Hepatocyte (in vitro differentiated cells): ENCODE results near the gene NAA20. TPM values are rescaled to one million over a fixed set of nuclear protein-coding genes. Genes with fewer than 3 reads are reported as not detected.

ENCODE experiments used
- DNase-seq: peaks from one replicate; pipeline ENCODE4 v3.0.0-alpha.2; 2016; ENCODE audit warnings: low spot score
- H2AFZ ChIP-seq: fragments of 200-600 bp; sonication (generic); 2 replicates; pipeline ENCODE4 v1.6.0; 2016; ENCODE audit warnings: antibody characterized with exemption, mild to moderate bottlenecking
- H3K27ac ChIP-seq: fragments of 200-600 bp; sonication (generic); 2 replicates; pipeline ENCODE4 v1.5.1; 2016; ENCODE audit warnings: mild to moderate bottlenecking
- H3K27me3 ChIP-seq: fragments of 200-600 bp; sonication (generic); 2 replicates; pipeline ENCODE4 v1.6.1; 2016
- H3K36me3 ChIP-seq: fragments of 200-600 bp; sonication (generic); replicated peaks from 2 replicates; pipeline ENCODE4 v1.5.1; 2016; ENCODE audit warnings: low read depth; ENCODE audit not compliant: insufficient read depth
- H3K4me1 ChIP-seq: fragments of 200-600 bp; sonication (generic); 2 replicates; pipeline ENCODE4 v1.5.1; 2016; ENCODE audit warnings: mild to moderate bottlenecking, moderate library complexity; ENCODE audit not compliant: insufficient read depth
- H3K4me2 ChIP-seq: fragments of 200-600 bp; sonication (generic); 2 replicates; pipeline ENCODE4 v1.6.0; 2016
- H3K4me3 ChIP-seq: fragments of 200-600 bp; sonication (generic); 2 replicates; pipeline ENCODE4 v1.5.1; 2016; ENCODE audit warnings: mild to moderate bottlenecking
- H3K79me2 ChIP-seq: fragments of 200-600 bp; sonication (generic); 2 replicates; pipeline ENCODE4 v1.6.0; 2017; ENCODE audit warnings: mild to moderate bottlenecking
- H3K9me2 ChIP-seq: fragments of 200-600 bp; sonication (generic); replicated peaks from 2 replicates; pipeline ENCODE4 v1.6.0; 2017; ENCODE audit warnings: mild to moderate bottlenecking; ENCODE audit not compliant: insufficient read depth
- H3K9me3 ChIP-seq: fragments of 200-600 bp; sonication (generic); 2 replicates; pipeline ENCODE4 v1.5.1; 2016; ENCODE audit warnings: low read depth, mild to moderate bottlenecking
- H4K20me1 ChIP-seq: fragments of 200-600 bp; sonication (generic); 2 replicates; pipeline ENCODE4 v1.6.0; 2016; ENCODE audit warnings: mild to moderate bottlenecking; ENCODE audit not compliant: insufficient read depth, poor library complexity, severe bottlenecking
- EZH2 ChIP-seq: fragments of 200-600 bp; sonication (generic); IDR thresholded peaks from 2 replicates; pipeline ENCODE4 v1.6.1; 2016; ENCODE audit warnings: antibody characterized with exemption, mild to moderate bottlenecking, borderline replicate concordance
- EZH2phosphoT487 ChIP-seq: fragments of 200-600 bp; sonication (generic); IDR thresholded peaks from one replicate; pipeline ENCODE4 v1.6.1; 2018; ENCODE audit warnings: antibody characterized with exemption, mild to moderate bottlenecking, low read depth, moderate library complexity; ENCODE audit not compliant: unreplicated experiment, severe bottlenecking
- WGBS: methylation state at CpG from one replicate; pipeline ENCODE4 v1.1.6; 2016; ENCODE audit warnings: low lambda C conversion rate; ENCODE audit errors: missing lambda C conversion rate; 5-methylcytosine and 5-hydroxymethylcytosine counted together
- polyA plus RNA-seq: library from polyadenylated mRNA; unstranded; fragments of >200 nt; fragmentation: Nextera tagmentation; extraction: Ambion mirVana; gene quantifications from 2 replicates; pipeline ENCODE4 v1.2.1, GENCODE V29; 2016
- total RNA-seq: library from RNA; depleted of rRNA; stranded (reverse); fragments of >200 nt; gene quantifications from 2 replicates; pipeline ENCODE4 v1.2.3, GENCODE V29; 2014
- TF ChIP-seq, protein P1 (sequence below): fragments of 200-600 bp; sonication (generic); IDR thresholded peaks from 2 replicates; pipeline ENCODE4 v1.5.1; 2016; ENCODE audit warnings: antibody characterized with exemption, mild to moderate bottlenecking; ENCODE audit not compliant: poor library complexity

Gene NAA20
- total and polyA plus RNA-seq, 2 experiments from 2014 or later, result 66.1 to 126 TPM

DNA sequence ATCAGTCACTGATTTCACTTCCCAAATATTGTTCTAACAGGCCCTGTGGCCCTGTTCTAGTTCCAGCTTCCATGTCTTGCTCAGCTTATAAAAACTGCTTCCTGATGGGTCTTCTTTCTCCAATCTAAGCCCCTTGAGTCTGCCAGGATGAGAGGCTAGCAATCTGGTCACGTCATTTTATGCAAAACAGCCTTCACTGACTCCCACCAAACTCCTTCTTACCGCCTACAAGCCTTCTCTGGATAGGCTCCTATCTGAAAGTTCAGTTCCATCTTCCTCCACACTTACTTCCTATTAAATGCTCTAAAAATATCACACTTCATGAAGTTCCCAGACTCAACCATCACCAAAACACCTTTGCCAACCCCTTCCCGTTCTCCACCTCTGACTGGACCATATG, 19.6 kb downstream of the NAA20 start:
- whole genome bisulfite sequencing, result 96% methylated on average over 3 of the region's 3 CpGs
- no peaks in the 10 kb centered on the region for H4K20me1 ChIP-seq
- H3K9me3 ChIP-seq, result no peaks in the 10 kb centered on the region

DNA sequence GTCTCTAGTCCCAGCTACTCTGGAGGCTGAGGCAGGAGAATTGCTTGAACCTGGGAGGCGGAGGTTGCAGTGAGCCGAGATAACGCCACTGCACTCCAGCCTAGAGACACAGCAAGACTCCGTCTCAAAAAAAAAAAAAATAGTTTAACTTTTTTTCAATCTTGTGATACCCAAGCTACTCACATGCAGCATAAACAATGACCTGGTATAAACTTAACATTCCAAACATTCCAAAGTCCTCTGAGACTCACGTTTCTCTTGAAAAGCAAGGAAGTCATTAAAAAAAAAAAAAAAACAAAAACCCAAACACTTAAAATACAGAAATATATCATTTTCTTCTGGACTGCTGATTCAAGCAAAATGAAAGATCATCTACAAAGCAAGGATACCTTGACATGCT, 20.8 kb downstream of the NAA20 start:
- TF ChIP-seq EZH2 (no peak), EZH2phosphoT487 (no peak)
- TF ChIP-seq, protein P1, sequence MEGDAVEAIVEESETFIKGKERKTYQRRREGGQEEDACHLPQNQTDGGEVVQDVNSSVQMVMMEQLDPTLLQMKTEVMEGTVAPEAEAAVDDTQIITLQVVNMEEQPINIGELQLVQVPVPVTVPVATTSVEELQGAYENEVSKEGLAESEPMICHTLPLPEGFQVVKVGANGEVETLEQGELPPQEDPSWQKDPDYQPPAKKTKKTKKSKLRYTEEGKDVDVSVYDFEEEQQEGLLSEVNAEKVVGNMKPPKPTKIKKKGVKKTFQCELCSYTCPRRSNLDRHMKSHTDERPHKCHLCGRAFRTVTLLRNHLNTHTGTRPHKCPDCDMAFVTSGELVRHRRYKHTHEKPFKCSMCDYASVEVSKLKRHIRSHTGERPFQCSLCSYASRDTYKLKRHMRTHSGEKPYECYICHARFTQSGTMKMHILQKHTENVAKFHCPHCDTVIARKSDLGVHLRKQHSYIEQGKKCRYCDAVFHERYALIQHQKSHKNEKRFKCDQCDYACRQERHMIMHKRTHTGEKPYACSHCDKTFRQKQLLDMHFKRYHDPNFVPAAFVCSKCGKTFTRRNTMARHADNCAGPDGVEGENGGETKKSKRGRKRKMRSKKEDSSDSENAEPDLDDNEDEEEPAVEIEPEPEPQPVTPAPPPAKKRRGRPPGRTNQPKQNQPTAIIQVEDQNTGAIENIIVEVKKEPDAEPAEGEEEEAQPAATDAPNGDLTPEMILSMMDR, result no peak
- no peak for DNase-seq
- Histone ChIP-seq H2AFZ (no peak overlapping the region), H3K79me2 (no peaks in the 10 kb centered on the region), H3K27me3 (no peaks in the 10 kb centered on the region), H3K4me1 (no peaks in the 10 kb centered on the region), H3K4me2 (no peak overlapping the region), H3K4me3 (no peak overlapping the region), H3K27ac (no peak overlapping the region), H4K20me1 (no peaks in the 10 kb centered on the region), H3K9me3 (no peaks in the 10 kb centered on the region), H3K9me2 (no peaks in the 10 kb centered on the region), H3K36me3 (no peaks in the 10 kb centered on the region)
- 59% methylated on average over 5 of the region's 5 CpGs for WGBS

More for the DNA sequence above, 19.6 kb downstream of the NAA20 start:
- Histone ChIP-seq H3K27me3 (no peaks in the 10 kb centered on the region), H3K36me3 (no peaks in the 10 kb centered on the region), H2AFZ (no peak overlapping the region), H3K9me2 (no peaks in the 10 kb centered on the region), H3K4me1 (no peaks in the 10 kb centered on the region), H3K4me3 (no peak overlapping the region), H3K4me2 (no peak overlapping the region), H3K27ac (no peak overlapping the region), H3K79me2 (no peaks in the 10 kb centered on the region)
- TF ChIP-seq, protein P1, result no peak
- no peak for TF ChIP-seq EZH2phosphoT487
- no peak for TF ChIP-seq EZH2
- DNase-seq, result no peak

DNA sequence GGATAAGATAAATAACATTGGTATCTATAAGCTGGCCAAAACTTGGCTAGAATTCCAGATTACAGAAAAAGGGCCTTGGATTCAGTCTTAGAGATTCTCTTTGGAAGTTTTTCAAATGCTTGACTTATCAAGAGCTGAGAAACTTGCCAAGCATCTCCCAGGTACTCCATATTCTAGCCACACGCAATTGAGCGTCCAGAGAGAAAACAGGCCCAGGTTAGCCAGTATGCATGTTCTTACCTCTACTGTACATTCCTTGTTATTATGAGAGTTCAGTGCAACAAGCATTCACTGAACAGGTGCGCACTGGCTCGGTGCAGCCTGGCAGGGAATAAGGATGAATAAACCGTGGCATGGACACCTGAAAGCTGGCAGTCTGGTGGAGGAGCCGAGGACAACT, 21.4 kb downstream of the NAA20 start:
- no peak overlapping the region for H3K4me3 ChIP-seq
- H3K9me2 ChIP-seq, result no peaks in the 10 kb centered on the region
- H3K4me1 ChIP-seq, result no peaks in the 10 kb centered on the region
- WGBS, result 96% methylated on average over 6 of the region's 6 CpGs
- no peak overlapping the region for H3K4me2 ChIP-seq
- TF ChIP-seq, protein P1, result no peak
- TF ChIP-seq EZH2, result no peak
- TF ChIP-seq EZH2phosphoT487, result no peak
- DNase-seq, result no peak
- H2AFZ ChIP-seq, result no peak overlapping the region
- H3K36me3 ChIP-seq, result no peaks in the 10 kb centered on the region
- H3K9me3 ChIP-seq, result no peaks in the 10 kb centered on the region
- no peaks in the 10 kb centered on the region for H3K27me3 ChIP-seq
- no peaks in the 10 kb centered on the region for H4K20me1 ChIP-seq
- no peaks in the 10 kb centered on the region for H3K79me2 ChIP-seq
- H3K27ac ChIP-seq, result no peak overlapping the region

DNA sequence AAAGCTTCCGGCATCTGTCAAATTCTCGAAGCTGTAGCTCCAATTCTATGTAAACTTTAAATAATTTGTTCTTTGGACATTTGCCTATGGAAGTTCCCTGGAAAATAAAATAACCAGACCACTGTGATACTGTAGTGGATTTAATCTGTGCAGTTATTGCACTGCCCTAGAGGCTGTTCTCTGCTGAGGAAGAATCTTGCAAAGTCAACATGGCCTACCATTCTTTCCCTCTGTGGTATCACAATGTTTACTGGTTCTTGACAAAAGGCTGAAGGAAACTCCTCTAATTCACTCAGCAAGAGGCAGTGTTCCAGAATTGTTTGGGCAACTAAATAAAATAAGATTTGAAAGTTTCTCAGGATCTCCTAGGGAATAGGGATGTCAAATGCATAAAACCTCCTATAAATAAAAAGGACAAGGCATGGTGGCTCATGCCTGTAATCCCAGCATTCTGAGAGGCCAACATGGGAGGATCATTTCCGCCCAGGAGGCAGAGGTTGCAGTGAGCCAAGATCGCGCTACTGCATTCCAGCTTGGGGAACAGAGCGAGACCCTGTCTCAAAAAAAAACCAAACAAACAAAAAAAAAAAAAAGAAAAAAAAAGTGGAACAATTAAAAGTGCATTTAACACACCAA, 22.7 kb downstream of the NAA20 start:
- Histone ChIP-seq H3K79me2 (no peaks in the 10 kb centered on the region), H3K4me3 (no peak overlapping the region), H3K36me3 (no peaks in the 10 kb centered on the region), H4K20me1 (no peaks in the 10 kb centered on the region), H3K4me2 (no peak overlapping the region), H3K27me3 (no peaks in the 10 kb centered on the region), H3K9me2 (no peaks in the 10 kb centered on the region), H3K27ac (no peak overlapping the region), H3K9me3 (no peaks in the 10 kb centered on the region), H2AFZ (no peak overlapping the region), H3K4me1 (no peaks in the 10 kb centered on the region)
- 97% methylated on average over 6 of the region's 6 CpGs for WGBS
- no peak for DNase-seq
- TF ChIP-seq EZH2 (no peak), EZH2phosphoT487 (no peak)
- TF ChIP-seq, protein P1, result no peak
